ENCODE data around the gene ID3.

- TF ChIP-seq CTCF (IDR thresholded peaks at IDR 0.05), result no peak
- no peak for TF ChIP-seq EZH2 (IDR thresholded peaks at IDR 0.05)
- no peak for TF ChIP-seq EZH2phosphoT487 (IDR thresholded peaks at IDR 0.05)
These were observed 497 bp downstream of the ID3 start for GRCh38 chr1:23558872-23559135.

All from neural progenitor cell (in vitro differentiated cells).